NCI-H524 treated with DMSO at 0.1 percent for 48 hours (cell line): ENCODE results near the gene STK11.

Source experiments
- DNase-seq: peaks from one replicate; lab custom pipeline; 2025; lab: John Stamatoyannopoulos, UW

Gene STK11

GRCh38 chr19:1205114-1206099, at the start of gene STK11:
Gene STK11 (plus strand): TSS chr19:1205778. CDS start chr19:1206914, 1,136 bp downstream.
- DNase-seq, result peak; percentile 81

GRCh38 chr19:1156305-1156801, 49.2 kb upstream of the STK11 start:
- no peak for DNase-seq

- no peak for DNase-seq
Measured at GRCh38 chr19:1156830-1157615, 48.6 kb upstream of the STK11 start.

GRCh38 chr19:1157931-1158884, 47.4 kb upstream of the STK11 start:
- DNase-seq, result no peak

GRCh38 chr19:1158885-1159448, 46.6 kb upstream of the STK11 start:
- DNase-seq, result no peak

- DNase-seq, result no peak
Measured at GRCh38 chr19:1159864-1160595, 45.5 kb upstream of the STK11 start.

- no peak for DNase-seq
Measured at GRCh38 chr19:1161716-1162115, 43.9 kb upstream of the STK11 start.

GRCh38 chr19:1162404-1163282, 42.9 kb upstream of the STK11 start:
- no peak for DNase-seq

GRCh38 chr19:1163283-1163933, 42.2 kb upstream of the STK11 start:
- no peak for DNase-seq

GRCh38 chr19:1163934-1164683, 41.5 kb upstream of the STK11 start:
- DNase-seq, result no peak

- DNase-seq, result no peak
Measured at GRCh38 chr19:1164684-1165531, 40.7 kb upstream of the STK11 start.

GRCh38 chr19:1166872-1167573, 38.6 kb upstream of the STK11 start:
- DNase-seq, result no peak

- DNase-seq, result no peak
Measured at GRCh38 chr19:1167687-1168571, 37.6 kb upstream of the STK11 start.

- DNase-seq, result no peak
Measured at GRCh38 chr19:1168572-1169410, 36.8 kb upstream of the STK11 start.

- no peak for DNase-seq
Measured at GRCh38 chr19:1169411-1169791, 36.2 kb upstream of the STK11 start.
